GM18508 (cell line): Measurements from ENCODE around the gene TSPAN5.

Source experiments
- ATAC-seq: cut with Tn5 transposase; IDR thresholded peaks from one replicate; pipeline ENCODE4 v1.9.1; 2021; ENCODE audit warnings: moderate number of reproducible peaks; ENCODE audit not compliant: insufficient read depth, unreplicated experiment

Gene TSPAN5

DNA sequence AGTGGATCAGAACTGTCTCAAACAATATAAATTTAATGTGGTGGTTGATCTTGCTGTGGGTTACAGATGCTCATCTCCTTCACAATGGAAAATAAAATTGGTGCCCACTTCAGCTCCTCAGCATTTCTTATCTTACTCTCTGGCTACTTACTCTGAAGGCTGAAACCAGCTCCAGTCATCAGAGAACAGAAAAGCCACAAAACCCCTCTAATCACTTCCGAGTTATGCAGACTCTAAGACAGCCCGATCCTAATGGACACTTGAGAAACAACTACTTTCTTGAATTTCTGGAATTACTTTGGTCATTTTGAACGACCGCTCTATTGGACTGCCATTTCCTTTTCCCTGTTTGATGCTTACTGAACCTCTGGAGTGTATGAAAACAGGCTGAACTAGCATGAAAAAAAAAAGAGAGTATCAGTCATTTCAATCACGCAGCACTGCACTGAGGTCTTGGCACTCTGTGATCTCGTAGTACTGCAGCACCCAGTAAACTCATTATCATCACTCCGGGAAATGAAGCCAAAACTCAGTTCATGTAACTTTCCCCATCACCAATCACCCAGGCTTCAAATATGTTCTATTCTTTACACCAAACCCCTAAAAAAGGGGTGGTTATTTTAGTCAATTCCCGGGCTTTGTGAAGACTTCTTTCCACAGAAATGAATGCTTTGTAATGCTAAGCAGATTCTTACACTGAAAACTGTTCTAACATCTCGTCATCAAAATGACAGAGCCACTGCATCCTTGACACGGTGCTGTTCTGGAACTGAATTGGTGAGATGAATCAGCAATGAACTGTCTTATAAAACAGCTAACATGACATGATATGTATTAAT, 54.5 kb downstream of the TSPAN5 start:
- no peak for ATAC-seq

DNA sequence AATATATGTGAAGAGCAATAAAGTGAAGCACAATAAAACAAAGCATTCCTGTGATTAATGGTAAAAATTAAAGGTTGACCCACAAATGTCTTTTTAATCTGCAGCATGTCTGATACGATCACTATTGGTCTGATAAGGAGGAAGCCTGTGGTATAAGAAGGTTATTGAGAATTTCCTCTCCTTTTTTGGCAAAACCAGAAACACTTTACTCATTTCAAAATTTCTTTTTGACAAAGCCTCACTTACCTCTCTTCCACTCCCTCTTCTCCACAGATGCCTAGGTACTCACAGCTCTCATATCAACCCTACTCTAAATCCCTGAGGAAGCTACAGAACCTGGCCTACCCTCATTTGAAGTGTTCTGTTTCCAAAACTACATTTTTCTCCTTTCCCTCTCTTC, 56.1 kb downstream of the TSPAN5 start:
- ATAC-seq, result no peak

- ATAC-seq, result peak; percentile 87
These were observed 56.7 kb downstream of the TSPAN5 start for GRCh38 chr4:98601708-98602107.

GRCh38 chr4:98599617-98600205, 58.7 kb downstream of the TSPAN5 start:
- no peak for ATAC-seq

GRCh38 chr4:98586962-98587354, 71.5 kb downstream of the TSPAN5 start:
- ATAC-seq, result no peak

DNA sequence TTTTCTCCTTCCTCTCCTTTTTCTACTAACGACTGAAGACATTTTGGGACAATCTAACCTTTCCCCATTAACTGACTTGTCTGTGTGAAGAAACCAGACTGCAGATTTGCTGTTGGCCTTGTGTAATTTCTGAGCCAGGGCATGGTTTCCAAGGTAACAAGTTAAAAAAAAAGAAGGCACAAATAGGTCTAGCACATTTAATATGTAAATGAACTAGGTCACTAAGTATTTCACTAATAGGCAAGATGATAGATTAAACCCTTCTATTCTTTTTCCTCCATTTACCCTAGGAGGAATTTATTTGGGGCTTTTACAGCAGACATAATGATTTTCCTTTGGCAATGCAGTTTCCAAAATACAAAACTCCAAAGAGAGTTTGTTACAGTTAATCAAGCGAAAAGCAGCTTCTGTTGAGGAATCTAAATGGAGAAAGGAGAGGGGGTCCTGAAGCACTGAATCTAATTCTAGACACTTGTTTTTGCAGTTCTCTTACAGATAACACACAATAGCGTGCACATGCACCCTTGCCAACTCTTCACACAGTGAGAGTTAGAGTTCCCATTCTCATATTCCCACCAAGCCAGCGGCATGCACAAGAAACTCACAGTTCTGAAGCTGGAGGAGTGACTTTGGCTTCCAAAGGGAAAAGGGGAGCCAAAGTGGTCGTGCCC, 72.0 kb downstream of the TSPAN5 start:
- ATAC-seq, result no peak

- no peak for ATAC-seq
These were observed 72.8 kb downstream of the TSPAN5 start for GRCh38 chr4:98585596-98585995.

GRCh38 chr4:98584265-98584664, 74.1 kb downstream of the TSPAN5 start:
- no peak for ATAC-seq

DNA sequence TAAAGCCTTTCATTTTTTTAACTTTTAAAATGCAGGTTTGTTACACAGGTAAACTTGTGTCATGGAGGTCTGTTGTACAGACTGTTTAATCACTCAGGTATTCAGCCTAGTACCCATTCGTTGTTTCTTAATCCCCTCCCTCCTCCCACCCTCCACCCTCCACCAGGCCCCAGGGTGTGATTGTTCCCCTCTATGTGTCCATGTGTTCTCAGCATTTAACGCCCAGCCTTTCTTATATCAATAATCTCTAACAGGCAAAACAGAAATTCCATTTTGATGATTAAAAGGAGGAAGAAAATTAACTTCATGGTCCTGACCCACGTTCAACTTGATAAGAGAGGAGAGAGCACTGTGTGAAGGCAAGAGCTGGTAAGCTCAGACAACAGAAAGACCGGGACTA, 75.1 kb downstream of the TSPAN5 start:
- no peak for ATAC-seq

GRCh38 chr4:98581126-98581525, 77.3 kb downstream of the TSPAN5 start:
- ATAC-seq, result no peak

DNA sequence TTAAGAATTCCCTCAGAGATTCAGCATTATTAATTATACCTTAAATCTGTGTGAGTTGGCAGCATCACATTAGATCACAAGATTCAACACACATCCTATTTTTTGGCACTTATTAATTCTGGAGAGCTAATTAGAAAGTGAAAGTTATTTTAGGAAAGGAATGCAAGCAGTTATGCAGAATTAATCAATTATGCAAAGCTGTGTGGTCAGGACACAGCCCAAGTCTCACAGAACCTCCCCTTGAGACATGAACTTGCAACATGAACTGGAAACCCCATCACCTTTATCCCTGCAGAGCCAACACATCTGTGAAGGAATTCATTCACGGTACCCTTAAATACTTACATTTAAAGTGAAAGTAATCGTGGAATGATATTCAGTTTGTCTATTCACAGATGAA, 80.5 kb downstream of the TSPAN5 start:
- no peak for ATAC-seq

DNA sequence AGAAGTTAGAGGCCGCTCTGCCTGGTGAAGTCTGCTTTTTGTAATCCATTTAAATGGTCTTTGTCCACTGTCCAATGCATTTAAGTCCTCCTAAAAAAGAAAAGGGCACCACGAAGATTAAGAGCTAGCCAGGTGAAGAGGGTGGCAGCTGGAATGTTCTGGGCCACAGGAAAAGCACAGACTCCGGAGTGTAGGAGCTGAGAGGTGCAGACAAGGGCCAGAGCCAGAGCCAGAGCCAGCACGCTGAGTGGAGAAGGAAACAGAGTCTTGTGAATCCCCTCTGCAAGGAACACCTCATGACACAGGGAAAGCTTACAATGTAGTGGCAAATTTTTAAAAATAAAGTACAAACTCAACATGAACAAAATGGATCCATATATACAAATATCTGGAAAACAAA, 83.6 kb downstream of the TSPAN5 start:
- no peak for ATAC-seq

DNA sequence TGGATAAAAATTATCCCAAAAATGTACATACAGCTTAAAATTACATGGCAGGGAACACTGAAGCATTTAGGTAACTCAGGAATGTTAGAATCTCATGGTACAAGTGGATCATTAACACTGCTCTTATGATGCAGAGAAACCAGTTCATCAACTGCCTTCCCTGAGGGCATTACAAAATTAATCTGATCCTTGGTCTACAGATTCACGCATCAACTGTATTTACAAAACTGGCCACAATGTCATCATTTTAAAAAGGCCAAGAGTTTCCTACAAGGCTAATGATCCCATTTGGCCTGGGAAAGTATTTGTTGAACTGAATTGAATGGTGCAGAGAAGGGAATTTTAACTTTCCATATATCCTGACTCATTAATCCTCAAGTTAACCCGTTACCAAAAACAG, 84.6 kb downstream of the TSPAN5 start:
- no peak for ATAC-seq

GRCh38 chr4:98572697-98573096, 85.7 kb downstream of the TSPAN5 start:
- no peak for ATAC-seq

DNA sequence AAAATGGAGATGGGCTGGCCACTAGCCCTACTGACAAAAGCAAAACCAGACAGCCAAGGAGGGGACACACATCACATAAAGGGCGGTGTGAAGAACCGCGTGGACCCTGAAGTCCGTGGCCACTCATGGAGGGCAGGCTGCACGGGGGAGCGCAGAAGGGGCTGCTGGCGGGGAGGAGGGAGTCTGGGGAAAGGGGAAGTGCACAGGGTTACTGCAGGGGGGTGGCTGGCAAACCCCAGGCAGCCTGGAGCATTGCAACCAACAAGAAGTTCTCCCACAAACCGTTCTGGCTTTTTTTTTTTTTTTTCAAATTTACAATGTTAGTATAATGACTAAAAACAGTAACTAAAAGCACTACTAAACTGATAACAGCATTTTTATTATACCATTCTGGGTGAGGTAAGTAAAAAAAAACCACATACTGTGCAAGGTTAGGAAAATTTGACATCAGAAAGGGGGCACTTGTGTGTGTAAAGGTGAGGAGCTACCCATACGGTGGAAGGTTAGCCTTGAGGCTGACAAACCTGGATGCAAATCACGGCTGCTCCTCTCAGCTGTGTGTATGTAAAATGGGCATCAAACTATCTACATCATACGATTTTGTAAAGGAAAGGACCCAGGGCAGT, 87.1 kb downstream of the TSPAN5 start:
- ATAC-seq, result no peak

DNA sequence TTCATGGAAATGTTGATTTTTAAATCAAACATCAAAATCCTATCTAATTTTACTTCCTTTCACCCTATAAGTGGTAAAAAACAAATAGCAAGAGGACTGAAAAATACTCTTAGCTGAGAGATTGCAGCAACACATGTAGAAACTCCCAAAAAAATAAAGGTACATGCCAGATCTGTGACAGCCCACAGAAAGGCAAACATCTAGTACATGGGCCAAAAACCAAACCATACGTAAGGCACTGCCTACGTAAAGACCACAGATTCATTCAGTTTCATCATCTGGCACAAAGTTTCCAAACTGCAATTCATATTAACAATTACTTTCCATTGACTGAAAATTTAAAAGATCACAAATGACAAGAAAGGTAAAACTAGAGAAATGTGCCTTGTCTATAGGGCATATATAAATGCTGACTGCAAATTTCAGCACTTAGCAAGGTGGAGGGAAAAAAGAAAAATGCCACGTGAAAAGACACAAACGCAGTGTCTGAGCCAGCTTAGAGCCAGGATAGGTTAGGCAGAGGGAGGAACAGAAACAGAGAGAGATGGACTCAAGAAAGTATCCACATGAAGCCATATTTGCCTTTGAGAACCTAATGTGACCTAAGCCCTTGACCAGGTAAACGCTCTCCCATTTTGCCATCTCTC, 88.1 kb downstream of the TSPAN5 start:
- ATAC-seq, result no peak

DNA sequence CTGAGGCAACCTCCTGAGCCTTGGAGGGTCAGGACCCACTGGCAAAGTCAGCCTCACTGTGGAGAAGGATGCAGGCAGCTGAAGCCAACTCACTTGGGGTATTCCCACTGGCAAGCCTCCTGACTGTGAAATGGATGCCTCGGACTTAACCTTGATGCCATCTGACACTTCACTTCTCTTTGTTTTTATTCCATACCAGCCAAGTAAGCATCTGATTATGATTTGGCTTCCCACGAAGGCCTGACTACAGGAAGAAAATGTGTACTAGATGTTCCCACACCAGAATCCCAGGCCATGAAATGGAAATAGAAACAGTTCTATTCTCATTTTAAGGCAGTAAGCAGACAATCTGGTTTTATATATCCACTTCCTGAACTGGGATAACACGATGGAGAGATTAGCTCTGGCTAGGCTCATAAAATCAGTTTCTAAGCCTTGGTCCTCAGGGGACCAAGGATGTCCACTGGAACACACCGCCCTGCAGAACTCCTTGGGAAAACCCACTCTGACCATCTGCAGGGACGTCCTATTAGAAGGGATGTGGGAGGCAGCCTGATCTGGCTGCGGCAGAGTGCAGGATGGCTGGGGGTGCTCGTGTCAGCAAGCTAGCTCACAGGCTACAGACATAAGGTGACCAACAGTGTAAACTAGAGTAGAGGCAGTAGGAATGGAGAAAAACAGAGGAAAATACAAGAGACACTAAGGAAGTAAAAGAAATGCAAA, 89.3 kb downstream of the TSPAN5 start:
- ATAC-seq, result no peak

GRCh38 chr4:98567611-98568010, 90.8 kb downstream of the TSPAN5 start:
- ATAC-seq, result no peak

DNA sequence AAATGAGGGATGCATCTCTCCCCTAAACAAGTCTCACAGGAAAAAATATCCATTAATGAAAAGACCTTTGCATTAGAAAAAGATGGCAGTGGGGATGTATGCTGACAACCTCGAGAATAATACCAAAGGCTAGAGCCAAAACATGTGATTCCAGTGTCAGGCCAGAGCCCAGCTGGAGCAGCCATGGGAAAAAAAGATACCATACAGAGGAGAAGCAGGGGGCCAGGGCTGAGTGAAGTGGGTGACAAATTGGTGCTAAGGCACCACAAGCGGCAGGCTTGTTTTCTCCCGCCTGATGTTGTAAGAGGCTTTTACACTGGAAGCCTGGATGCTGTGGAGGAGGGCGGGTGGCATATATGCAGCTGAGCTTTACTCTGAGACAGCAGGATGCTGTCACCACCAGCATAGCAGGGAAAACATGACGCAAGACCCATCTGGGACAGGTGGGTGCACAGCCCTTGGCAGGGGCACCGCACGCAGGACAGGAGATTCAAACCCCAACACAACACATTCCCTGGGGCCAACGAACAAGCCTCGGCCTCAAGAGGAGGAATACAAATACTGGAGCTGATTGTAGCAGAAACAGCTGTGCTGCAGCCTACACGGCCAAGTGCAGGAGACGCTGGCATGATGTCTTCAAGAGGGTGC, 91.9 kb downstream of the TSPAN5 start:
- no peak for ATAC-seq
